Nephron (organoid): ENCODE data around the gene C12orf50.

Experiments used
- H3K27ac Mint-ChIP-seq, 3 experiments: 2 replicates each; pipeline ENCODE4 v1.8.0; 2020; ENCODE audit warnings: mixed read lengths in 3 of 3, mild to moderate bottlenecking in 2 of 3, moderate library complexity in 1 of 3
- H3K27me3 Mint-ChIP-seq: 2 replicates; pipeline ENCODE4 v1.8.0; 2021; ENCODE audit warnings: low read depth, mild to moderate bottlenecking, moderate library complexity, mixed read lengths
- H3K36me3 Mint-ChIP-seq: 2 replicates; pipeline ENCODE4 v1.8.0; 2020; ENCODE audit warnings: low read depth, mixed read lengths
- H3K4me1 Mint-ChIP-seq: 2 replicates; pipeline ENCODE4 v1.8.0; 2020; ENCODE audit warnings: mixed read lengths
- H3K4me3 Mint-ChIP-seq, 3 experiments: 2 replicates each; pipeline ENCODE4 v1.8.0; 2020; ENCODE audit warnings: mild to moderate bottlenecking in 3 of 3, mixed read lengths in 3 of 3, moderate library complexity in 2 of 3
- H3K9me3 Mint-ChIP-seq: 2 replicates; pipeline ENCODE4 v1.8.0; 2020; ENCODE audit warnings: mixed read lengths
- TF ChIP-seq, protein P1 (sequence below), 3 experiments: fragments of 200-600 bp; sonication (generic); IDR thresholded peaks; one replicate each; pipeline ENCODE4 v1.5.0; 2021; ENCODE audit warnings: antibody characterized with exemption in 3 of 3; ENCODE audit not compliant: unreplicated experiment in 3 of 3

The C12orf50 gene

DNA sequence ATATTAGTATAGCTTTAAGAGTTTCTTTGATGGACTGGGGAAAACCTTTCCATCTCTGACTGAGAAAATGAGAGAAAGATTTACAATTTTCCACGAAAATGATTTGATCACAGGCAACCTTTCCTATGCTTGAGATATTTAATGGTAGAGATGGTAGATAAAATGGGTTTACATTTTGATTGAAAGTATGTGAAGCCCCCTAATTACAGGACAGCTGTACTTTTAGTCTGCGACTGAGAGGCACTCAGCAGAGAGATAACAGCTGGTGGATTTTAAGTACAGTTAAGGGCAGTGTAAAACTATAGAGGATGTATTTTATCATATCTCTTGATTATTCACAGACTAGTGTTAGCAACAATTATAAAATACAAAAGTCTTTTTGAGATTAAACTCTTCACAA is 40.7 kb downstream of the C12orf50 start:
- no peak overlapping the region for H3K27ac Mint-ChIP-seq
- H3K9me3 Mint-ChIP-seq = no peaks in the 10 kb centered on the region
- TF ChIP-seq, protein P1, sequence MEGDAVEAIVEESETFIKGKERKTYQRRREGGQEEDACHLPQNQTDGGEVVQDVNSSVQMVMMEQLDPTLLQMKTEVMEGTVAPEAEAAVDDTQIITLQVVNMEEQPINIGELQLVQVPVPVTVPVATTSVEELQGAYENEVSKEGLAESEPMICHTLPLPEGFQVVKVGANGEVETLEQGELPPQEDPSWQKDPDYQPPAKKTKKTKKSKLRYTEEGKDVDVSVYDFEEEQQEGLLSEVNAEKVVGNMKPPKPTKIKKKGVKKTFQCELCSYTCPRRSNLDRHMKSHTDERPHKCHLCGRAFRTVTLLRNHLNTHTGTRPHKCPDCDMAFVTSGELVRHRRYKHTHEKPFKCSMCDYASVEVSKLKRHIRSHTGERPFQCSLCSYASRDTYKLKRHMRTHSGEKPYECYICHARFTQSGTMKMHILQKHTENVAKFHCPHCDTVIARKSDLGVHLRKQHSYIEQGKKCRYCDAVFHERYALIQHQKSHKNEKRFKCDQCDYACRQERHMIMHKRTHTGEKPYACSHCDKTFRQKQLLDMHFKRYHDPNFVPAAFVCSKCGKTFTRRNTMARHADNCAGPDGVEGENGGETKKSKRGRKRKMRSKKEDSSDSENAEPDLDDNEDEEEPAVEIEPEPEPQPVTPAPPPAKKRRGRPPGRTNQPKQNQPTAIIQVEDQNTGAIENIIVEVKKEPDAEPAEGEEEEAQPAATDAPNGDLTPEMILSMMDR (IDR thresholded peaks at IDR 0.05; ENCODE audit: unreplicated experiment in 3 of 3) = no peak
- H3K4me1 Mint-ChIP-seq = no peaks in the 10 kb centered on the region
- no peaks in the 10 kb centered on the region for H3K36me3 Mint-ChIP-seq
- no peaks in the 10 kb centered on the region for H3K27me3 Mint-ChIP-seq
- no peak overlapping the region for H3K4me3 Mint-ChIP-seq

DNA sequence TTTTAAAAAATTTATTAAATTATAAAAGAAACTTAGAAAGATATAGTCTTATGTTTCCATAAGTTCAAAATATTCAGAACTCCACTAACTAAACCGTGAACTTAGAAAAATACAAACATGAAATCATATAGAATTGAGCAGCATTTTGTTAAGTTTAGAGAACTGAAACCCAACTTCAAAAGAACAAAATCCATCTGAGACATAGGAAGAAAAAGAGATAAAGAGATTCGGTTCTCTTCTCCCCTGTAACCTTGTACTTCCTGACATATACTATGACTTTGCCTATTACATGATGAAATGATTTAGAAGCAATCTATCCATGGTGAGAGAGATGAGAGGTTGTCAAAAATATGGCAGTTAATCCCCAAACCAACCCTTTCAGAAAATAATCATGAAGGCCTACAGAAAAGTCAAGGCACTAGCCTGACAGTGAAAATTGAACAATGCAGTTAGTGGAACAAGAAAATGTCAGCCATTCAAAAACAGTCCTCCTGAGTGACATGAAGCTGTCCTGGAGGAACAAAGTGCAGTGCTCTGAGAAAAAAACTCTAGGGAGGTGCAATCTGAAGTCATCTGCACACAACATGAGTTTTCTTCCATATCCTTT is 44.0 kb downstream of the C12orf50 start:
- H3K27me3 Mint-ChIP-seq = no peaks in the 10 kb centered on the region
- no peak overlapping the region for H3K27ac Mint-ChIP-seq
- H3K36me3 Mint-ChIP-seq = no peaks in the 10 kb centered on the region
- no peaks in the 10 kb centered on the region for H3K4me1 Mint-ChIP-seq
- no peaks in the 10 kb centered on the region for H3K9me3 Mint-ChIP-seq
- TF ChIP-seq, protein P1 (IDR thresholded peaks at IDR 0.05; ENCODE audit: unreplicated experiment in 3 of 3) = no peak
- H3K4me3 Mint-ChIP-seq = no peak overlapping the region

DNA sequence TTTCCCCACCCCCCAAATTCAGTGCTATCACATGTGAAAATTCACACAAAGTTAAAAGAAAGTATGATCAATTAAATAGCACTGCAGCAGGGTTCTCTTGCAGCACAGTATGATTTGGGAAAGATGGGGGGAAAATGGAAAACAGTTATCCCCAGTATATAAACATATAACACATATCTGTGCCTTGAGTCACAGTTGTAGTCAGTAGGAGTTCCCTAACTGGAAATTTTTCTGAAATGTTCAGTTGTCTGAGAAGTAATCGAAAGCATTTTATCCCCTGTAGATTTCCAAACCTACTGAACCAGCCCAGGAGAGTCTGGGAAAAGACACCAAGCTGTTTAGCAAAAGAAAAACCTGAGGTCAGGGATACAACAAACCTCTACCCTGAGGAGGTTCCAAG is 47.0 kb downstream of the C12orf50 start:
- Mint-ChIP-seq H3K27ac (no peak overlapping the region), H3K27me3 (no peaks in the 10 kb centered on the region), H3K9me3 (no peaks in the 10 kb centered on the region), H3K4me3 (no peak overlapping the region), H3K36me3 (no peaks in the 10 kb centered on the region), H3K4me1 (no peaks in the 10 kb centered on the region)
- TF ChIP-seq, protein P1 (IDR thresholded peaks at IDR 0.05; ENCODE audit: unreplicated experiment in 3 of 3) = no peak

DNA sequence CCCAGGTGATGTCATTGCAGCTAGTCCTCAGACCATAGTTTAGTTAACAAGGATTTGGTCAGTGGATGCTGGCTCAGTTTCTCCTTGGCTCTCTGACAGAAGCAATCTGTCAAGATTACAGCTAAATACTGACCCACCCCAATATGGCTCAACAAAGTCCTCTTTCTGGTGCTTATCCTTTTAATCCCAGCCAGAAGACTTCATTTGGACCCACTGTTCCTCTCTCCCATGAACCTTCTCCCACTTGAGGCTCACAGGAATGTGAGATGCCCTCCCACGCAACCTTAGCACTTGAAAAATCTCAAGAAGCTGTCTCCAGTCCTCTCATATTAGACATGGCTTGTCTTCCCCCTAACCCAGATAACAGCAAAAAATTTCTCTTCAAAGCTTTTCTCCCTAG is 47.7 kb downstream of the C12orf50 start:
- TF ChIP-seq, protein P1 (IDR thresholded peaks at IDR 0.05; ENCODE audit: unreplicated experiment in 3 of 3) = no peak
- Mint-ChIP-seq H3K27ac (no peak overlapping the region), H3K9me3 (no peaks in the 10 kb centered on the region), H3K27me3 (no peaks in the 10 kb centered on the region), H3K4me3 (no peak overlapping the region), H3K36me3 (no peaks in the 10 kb centered on the region), H3K4me1 (no peaks in the 10 kb centered on the region)

DNA sequence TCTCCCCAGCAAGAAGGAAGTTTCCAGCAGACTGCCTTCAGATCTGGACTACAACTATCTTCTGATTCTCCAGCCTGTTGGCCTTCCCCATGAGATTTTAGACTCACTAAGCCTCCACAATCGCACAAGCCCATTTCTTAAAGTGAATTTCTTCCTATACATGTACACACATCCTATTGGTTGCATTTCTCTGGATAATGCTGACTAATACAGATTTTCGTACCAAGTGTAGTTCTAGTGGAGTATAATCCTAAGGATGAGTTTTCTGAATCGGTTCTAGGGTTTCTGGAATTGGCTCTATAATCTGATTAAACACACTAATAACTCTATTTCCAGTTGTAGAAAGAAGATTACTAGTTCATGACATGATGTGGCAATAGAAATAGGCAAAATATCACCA is 53.3 kb downstream of the C12orf50 start:
- Mint-ChIP-seq H3K27ac (no peak overlapping the region), H3K36me3 (no peaks in the 10 kb centered on the region), H3K4me1 (no peaks in the 10 kb centered on the region), H3K9me3 (peaks cover 13% of the 10 kb centered on the region), H3K27me3 (peaks cover 4% of the 10 kb centered on the region), H3K4me3 (no peak overlapping the region)
- TF ChIP-seq, protein P1 (IDR thresholded peaks at IDR 0.05; ENCODE audit: unreplicated experiment in 3 of 3) = no peak

DNA sequence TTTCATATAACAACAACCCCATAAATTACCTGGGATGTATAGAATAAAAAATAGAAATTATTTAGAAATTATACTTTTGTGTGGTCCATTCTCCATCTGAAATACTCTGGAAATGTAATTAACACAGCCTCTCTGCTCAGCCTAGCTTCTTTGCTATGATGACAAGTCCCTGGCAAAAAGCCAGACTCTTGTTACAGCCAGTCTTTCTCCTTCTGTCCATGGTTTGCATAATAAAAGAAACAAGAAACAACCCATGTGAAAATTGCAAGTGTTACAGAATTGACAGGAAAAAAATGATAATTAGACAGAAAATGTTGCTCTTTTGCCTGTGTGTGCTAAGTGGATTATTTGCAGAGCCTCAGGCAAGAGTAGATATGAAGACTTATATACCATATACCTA is 61.3 kb downstream of the C12orf50 start:
- Mint-ChIP-seq H3K4me1 (no peaks in the 10 kb centered on the region), H3K36me3 (no peaks in the 10 kb centered on the region), H3K27me3 (no peaks in the 10 kb centered on the region), H3K4me3 (no peak overlapping the region), H3K9me3 (peaks cover 7% of the 10 kb centered on the region), H3K27ac (no peak overlapping the region)
- TF ChIP-seq, protein P1 (IDR thresholded peaks at IDR 0.05; ENCODE audit: unreplicated experiment in 3 of 3) = no peak
